ENCODE results near the gene KRTAP10-6.

Gene KRTAP10-6

DNA sequence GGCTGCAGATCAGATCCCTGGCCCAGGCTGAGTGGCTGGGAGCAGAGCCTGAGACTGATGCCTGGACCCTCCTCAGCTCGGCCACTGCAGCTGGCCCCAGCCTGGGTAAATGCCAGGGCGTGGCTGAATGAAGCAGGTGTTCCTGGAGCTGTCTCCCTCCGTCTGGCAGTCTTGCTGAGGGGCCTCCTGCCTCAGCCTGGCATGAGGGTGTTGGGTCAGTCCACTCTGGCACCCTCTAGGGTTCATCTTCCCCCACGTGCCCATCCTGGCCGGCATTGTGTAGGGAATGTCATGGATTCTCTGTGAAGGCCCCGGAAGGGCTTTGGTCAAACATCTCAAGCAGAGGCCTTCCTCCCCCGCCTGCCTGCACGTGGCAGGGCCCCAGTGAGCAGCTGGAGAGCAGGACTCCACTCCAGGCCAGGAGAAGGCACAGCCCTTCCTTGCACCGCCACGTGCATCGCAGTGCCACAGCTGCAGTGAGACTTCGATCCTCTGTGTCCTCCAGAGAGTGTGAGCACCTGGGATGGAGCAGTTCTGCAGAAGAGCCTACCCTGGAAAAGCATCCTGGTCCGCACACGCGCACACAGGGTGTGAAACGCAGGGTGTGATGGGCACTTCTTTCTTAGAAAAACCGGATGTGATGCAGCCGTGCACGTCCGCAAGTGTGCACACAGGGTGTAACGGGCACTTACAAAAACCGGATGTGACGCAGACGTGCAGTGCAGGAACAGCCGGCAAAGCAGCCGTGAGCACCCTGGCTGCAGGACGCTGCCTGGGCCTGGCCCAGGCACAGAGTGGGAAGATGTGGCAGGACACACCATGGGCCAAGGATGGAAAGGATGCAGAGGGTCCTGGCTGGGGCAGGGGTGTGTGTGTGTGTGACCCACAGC is 23.4 kb downstream of the KRTAP10-6 start:
- no peak overlapping the region for H3K4me3 ChIP-seq (ENCODE audit: low read depth, low read length)
- DNase-seq (ENCODE audit: low read depth): no peak
- no peak for TF ChIP-seq CTCF (IDR thresholded peaks at IDR 0.05; ENCODE audit: insufficient read depth, low read depth, low read length, missing control alignments)

- DNase-seq (ENCODE audit: low read depth): no peak
- no peak for TF ChIP-seq CTCF (IDR thresholded peaks at IDR 0.05; ENCODE audit: insufficient read depth, low read depth, low read length, missing control alignments)
- H3K4me3 ChIP-seq (ENCODE audit: low read depth, low read length): no peak overlapping the region
Observed at GRCh38 chr21:44568261-44568660, 24.0 kb downstream of the KRTAP10-6 start.

GRCh38 chr21:44567481-44568171 is 24.7 kb downstream of the KRTAP10-6 start:
- H3K4me3 ChIP-seq (ENCODE audit: low read depth, low read length): no peak overlapping the region
- no peak for TF ChIP-seq CTCF (IDR thresholded peaks at IDR 0.05; ENCODE audit: insufficient read depth, low read depth, low read length, missing control alignments)
- DNase-seq (ENCODE audit: low read depth): no peak

DNA sequence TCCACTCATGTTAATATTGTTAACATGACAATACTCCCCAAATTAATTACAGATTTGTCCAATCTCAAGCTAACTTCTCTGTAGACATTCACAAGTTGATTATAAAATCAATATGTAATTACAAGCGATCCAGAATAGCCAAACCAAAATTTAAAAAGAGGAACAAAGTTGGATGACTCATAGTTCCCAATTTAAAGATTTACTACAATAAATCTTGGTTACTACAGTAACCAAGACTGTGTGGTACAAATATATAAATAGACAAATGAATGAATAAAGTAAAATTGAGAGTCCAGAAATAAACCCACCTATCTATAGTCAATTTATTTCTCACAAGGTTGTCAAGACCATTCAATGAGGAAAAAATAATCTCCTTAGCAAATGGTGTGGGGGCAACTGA is 25.9 kb downstream of the KRTAP10-6 start:
- no peak for TF ChIP-seq CTCF (IDR thresholded peaks at IDR 0.05; ENCODE audit: insufficient read depth, low read depth, low read length, missing control alignments)
- DNase-seq (ENCODE audit: low read depth): no peak
- H3K4me3 ChIP-seq (ENCODE audit: low read depth, low read length): no peak overlapping the region

DNA sequence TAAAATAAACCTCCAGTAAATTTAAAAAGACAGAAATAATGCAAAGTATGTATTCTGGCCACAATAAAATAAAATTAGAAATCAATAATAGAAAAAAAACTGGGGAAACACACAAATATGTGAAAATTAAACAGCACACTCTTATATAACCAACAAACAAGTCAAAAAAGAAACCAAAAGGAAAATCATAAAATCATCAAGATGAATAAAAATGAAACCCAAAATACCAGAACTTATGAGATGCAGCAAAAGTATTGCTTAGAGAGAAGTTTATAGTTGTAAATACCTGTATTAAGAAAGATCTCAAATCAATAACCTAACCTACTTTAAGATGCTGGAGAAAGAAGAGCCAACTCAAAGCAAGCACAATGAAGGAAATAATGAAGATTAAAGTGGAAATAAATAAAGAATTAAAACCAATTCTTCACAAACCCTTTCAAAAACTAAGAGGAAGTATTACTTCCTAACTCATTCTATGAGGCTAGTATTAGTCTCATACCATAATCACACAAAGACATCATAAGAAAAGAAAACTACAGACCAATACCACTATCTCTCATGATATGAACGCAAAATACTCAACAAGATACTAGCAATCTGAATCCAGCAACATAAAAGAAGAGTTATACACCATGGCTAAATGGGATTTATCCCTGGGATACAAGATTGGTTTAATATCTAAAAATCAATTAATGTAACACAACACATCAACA is 27.3 kb downstream of the KRTAP10-6 start:
- no peak for DNase-seq (ENCODE audit: low read depth)
- no peak for TF ChIP-seq CTCF (IDR thresholded peaks at IDR 0.05; ENCODE audit: insufficient read depth, low read depth, low read length, missing control alignments)

GRCh38 chr21:44564099-44564498 is 28.2 kb downstream of the KRTAP10-6 start:
- TF ChIP-seq CTCF (IDR thresholded peaks at IDR 0.05; ENCODE audit: insufficient read depth, low read depth, low read length, missing control alignments): no peak
- no peak overlapping the region for H3K4me3 ChIP-seq (ENCODE audit: low read depth, low read length)
- no peak for DNase-seq (ENCODE audit: low read depth)

More for the DNA sequence above, 27.3 kb downstream of the KRTAP10-6 start:
- H3K4me3 ChIP-seq (ENCODE audit: low read depth, low read length): no peak overlapping the region
